ENCODE data around the gene GLI1. TPM values are rescaled to one million over a fixed set of nuclear protein-coding genes. Genes with fewer than 3 reads are reported as not detected.
"Not testable (repeated sequence)": the region's sequence is repeated elsewhere in the genome, so short reads cannot be mapped to it uniquely, and the experiment has no call there.

Gene GLI1
- total RNA-seq, 1 experiment from 2014 or later, result 25.8 TPM

- no peak overlapping the region for H2AK5ac ChIP-seq (ENCODE audit: insufficient read length, low read length)
- H3K23ac ChIP-seq (ENCODE audit: insufficient read length, low read depth, low read length), result no peak overlapping the region
- no peak overlapping the region for H3K4ac ChIP-seq (ENCODE audit: low read depth, low read length)
- H2BK15ac ChIP-seq (ENCODE audit: low read depth, low read length), result no peak overlapping the region
- no peak for TF ChIP-seq CTCF (conservative IDR thresholded peaks at IDR 0.05)
- no peak overlapping the region for H3T11ph ChIP-seq (ENCODE audit: low read length)
- no peaks in the 10 kb centered on the region for H3K27me3 ChIP-seq (ENCODE audit: insufficient read depth, low read length)
- H3K27ac Mint-ChIP-seq, result peak overlapping the region in 2 of 3 experiments; percentile 44 to 53; a peak in 3 of 7 replicates
- no peaks in the 10 kb centered on the region for H4K20me1 ChIP-seq (ENCODE audit: control insufficient read depth, insufficient read depth, insufficient read length)
- H3K79me1 ChIP-seq (ENCODE audit: insufficient read depth, low read depth, low read length, poor library complexity, severe bottlenecking), result peaks cover 5% of the 10 kb centered on the region
- H2BK5ac ChIP-seq (ENCODE audit: insufficient read length, low read length), result no peak overlapping the region
- H3K79me2 ChIP-seq (ENCODE audit: insufficient read depth, low read length), result peaks cover 2% of the 10 kb centered on the region; the same call in 1 of the 2 replicates
- no peak overlapping the region for H3K27ac ChIP-seq (ENCODE audit: insufficient read length, low read depth, low read length)
- H3K14ac ChIP-seq (ENCODE audit: insufficient read depth, low read length), result no peak overlapping the region
- H4K8ac ChIP-seq (replicated peaks; ENCODE audit: insufficient read length, low read depth, low read length), result no peak overlapping the region
- WGBS (ENCODE audit: extremely low coverage, insufficient read length, low lambda C conversion rate), result no CpG with 5 or more reads among the region's 4 CpGs
- no peaks in the 10 kb centered on the region for H3K9me3 ChIP-seq (ENCODE audit: control insufficient read depth, low read depth, low read length)
- peaks cover 5 to 10% of the 10 kb centered on the region in 2 experiments for H3K4me1 Mint-ChIP-seq
- H3K27me3 Mint-ChIP-seq (ENCODE audit: low read depth), result no peaks in the 10 kb centered on the region
- no peak overlapping the region for H4K5ac ChIP-seq (ENCODE audit: insufficient read length, low read depth, low read length)
- H3K4me2 ChIP-seq (ENCODE audit: insufficient read depth, insufficient read length, low read length), result no peak overlapping the region
- no peak overlapping the region for H2BK20ac ChIP-seq (ENCODE audit: low read depth, low read length, poor library complexity, severe bottlenecking)
- H2BK12ac ChIP-seq (ENCODE audit: insufficient read length, low read depth, low read length), result no peak overlapping the region
- DNase-seq, result no peak
- no peak overlapping the region for H3K9ac ChIP-seq (ENCODE audit: extremely low read depth, insufficient read length, low read length)
- no peaks in the 10 kb centered on the region for H3K23me2 ChIP-seq (ENCODE audit: insufficient read length, low read depth, low read length, poor library complexity, severe bottlenecking)
- no peak overlapping the region for H2BK120ac ChIP-seq (ENCODE audit: low read depth, low read length, poor library complexity, severe bottlenecking)
- no peak overlapping the region for H3K56ac ChIP-seq (ENCODE audit: insufficient read length, low read depth, low read length)
- H3K18ac ChIP-seq (ENCODE audit: insufficient read length, low read depth, low read length), result no peak overlapping the region
- no peaks in the 10 kb centered on the region for H3K9me3 Mint-ChIP-seq
- H3K4me1 ChIP-seq (ENCODE audit: insufficient read depth, low read length), result no peaks in the 10 kb centered on the region
- no peak overlapping the region for H4K91ac ChIP-seq (ENCODE audit: insufficient read length, low read depth, low read length)
- no peak overlapping the region for H2AFZ ChIP-seq (ENCODE audit: low read length)
- H3K4me3 Mint-ChIP-seq, result no peak overlapping the region
- H3K36me3 Mint-ChIP-seq (ENCODE audit: insufficient read depth in 1 of 3, low read depth in 3 of 3), result no peaks in the 10 kb centered on the region
Observed at GRCh38 chr12:57410534-57410933, 49.1 kb upstream of the GLI1 start.

GRCh38 chr12:57414160-57414559 lies 45.4 kb upstream of the GLI1 start:
- H3K4me1 Mint-ChIP-seq, result peaks cover 11 to 15% of the 10 kb centered on the region in 2 experiments
- not testable (repeated sequence) for H3K56ac ChIP-seq (ENCODE audit: insufficient read length, low read depth, low read length); H3T11ph ChIP-seq (ENCODE audit: low read length); H3K9me3 ChIP-seq (ENCODE audit: control insufficient read depth, low read depth, low read length); H3K4me2 ChIP-seq (ENCODE audit: insufficient read depth, insufficient read length, low read length); H3K79me1 ChIP-seq (ENCODE audit: insufficient read depth, low read depth, low read length, poor library complexity, severe bottlenecking); H3K9me3 Mint-ChIP-seq; H3K23me2 ChIP-seq (ENCODE audit: insufficient read length, low read depth, low read length, poor library complexity, severe bottlenecking); H4K20me1 ChIP-seq (ENCODE audit: control insufficient read depth, insufficient read depth, insufficient read length); H2BK5ac ChIP-seq (ENCODE audit: insufficient read length, low read length); H3K27ac ChIP-seq (ENCODE audit: insufficient read length, low read depth, low read length); H2BK12ac ChIP-seq (ENCODE audit: insufficient read length, low read depth, low read length); H3K27me3 Mint-ChIP-seq (ENCODE audit: low read depth); H3K36me3 Mint-ChIP-seq (ENCODE audit: insufficient read depth in 1 of 3, low read depth in 3 of 3); H3K14ac ChIP-seq (ENCODE audit: insufficient read depth, low read length); H2BK120ac ChIP-seq (ENCODE audit: low read depth, low read length, poor library complexity, severe bottlenecking); H2BK15ac ChIP-seq (ENCODE audit: low read depth, low read length); H2BK20ac ChIP-seq (ENCODE audit: low read depth, low read length, poor library complexity, severe bottlenecking); H3K4ac ChIP-seq (ENCODE audit: low read depth, low read length); H2AK5ac ChIP-seq (ENCODE audit: insufficient read length, low read length); H3K27ac Mint-ChIP-seq; H4K5ac ChIP-seq (ENCODE audit: insufficient read length, low read depth, low read length); H3K18ac ChIP-seq (ENCODE audit: insufficient read length, low read depth, low read length); H3K23ac ChIP-seq (ENCODE audit: insufficient read length, low read depth, low read length); H3K27me3 ChIP-seq (ENCODE audit: insufficient read depth, low read length); H3K79me2 ChIP-seq (ENCODE audit: insufficient read depth, low read length); H4K91ac ChIP-seq (ENCODE audit: insufficient read length, low read depth, low read length); H2AFZ ChIP-seq (ENCODE audit: low read length); DNase-seq; H3K4me1 ChIP-seq (ENCODE audit: insufficient read depth, low read length); H4K8ac ChIP-seq (replicated peaks; ENCODE audit: insufficient read length, low read depth, low read length); H3K9ac ChIP-seq (ENCODE audit: extremely low read depth, insufficient read length, low read length); H3K4me3 Mint-ChIP-seq
- WGBS (ENCODE audit: extremely low coverage, insufficient read length, low lambda C conversion rate), result no CpG with 5 or more reads among the region's 6 CpGs

All from H9 (cell line).